ENCODE results near the gene FUT6.

FUT6 gene

DNA sequence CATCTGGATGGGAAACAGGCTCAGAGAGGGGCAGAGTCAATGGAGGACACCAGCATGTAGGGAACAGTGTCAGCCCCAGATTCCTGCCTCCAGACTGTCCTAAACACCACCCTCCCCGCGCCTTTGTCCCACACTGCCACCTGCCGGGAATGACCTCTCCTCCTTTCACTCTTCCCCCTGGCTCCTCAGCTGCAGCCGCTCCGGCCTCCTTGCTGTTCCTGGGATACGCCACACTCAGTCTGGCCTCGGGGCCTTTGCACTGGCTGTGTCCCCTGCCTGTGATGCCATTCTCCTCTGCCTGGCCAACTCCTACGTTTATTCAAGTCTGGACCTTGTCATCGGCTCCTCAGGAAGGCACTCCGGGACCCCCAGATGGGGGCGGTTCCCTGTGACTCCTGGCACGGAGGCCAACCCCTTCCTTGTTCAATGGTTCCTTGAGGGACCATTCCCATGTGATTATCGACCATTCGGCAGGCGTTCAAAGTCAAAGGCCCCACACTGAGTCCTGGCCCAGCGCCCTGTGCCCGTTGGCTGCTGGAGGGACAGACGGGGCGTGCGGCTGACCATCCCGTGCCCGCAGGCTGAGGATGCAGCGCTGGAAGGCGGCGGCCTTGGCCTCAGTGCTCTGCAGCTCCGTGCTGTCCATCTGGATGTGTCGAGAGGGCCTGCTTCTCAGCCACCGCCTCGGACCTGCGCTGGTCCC, 15.8 kb downstream of the FUT6 start:
- no peak for DNase-seq (ENCODE audit: low spot score)
- TF ChIP-seq, protein P1, sequence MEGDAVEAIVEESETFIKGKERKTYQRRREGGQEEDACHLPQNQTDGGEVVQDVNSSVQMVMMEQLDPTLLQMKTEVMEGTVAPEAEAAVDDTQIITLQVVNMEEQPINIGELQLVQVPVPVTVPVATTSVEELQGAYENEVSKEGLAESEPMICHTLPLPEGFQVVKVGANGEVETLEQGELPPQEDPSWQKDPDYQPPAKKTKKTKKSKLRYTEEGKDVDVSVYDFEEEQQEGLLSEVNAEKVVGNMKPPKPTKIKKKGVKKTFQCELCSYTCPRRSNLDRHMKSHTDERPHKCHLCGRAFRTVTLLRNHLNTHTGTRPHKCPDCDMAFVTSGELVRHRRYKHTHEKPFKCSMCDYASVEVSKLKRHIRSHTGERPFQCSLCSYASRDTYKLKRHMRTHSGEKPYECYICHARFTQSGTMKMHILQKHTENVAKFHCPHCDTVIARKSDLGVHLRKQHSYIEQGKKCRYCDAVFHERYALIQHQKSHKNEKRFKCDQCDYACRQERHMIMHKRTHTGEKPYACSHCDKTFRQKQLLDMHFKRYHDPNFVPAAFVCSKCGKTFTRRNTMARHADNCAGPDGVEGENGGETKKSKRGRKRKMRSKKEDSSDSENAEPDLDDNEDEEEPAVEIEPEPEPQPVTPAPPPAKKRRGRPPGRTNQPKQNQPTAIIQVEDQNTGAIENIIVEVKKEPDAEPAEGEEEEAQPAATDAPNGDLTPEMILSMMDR (IDR thresholded peaks at IDR 0.05; ENCODE audit: extremely low read depth, insufficient read depth, missing control alignments): no peak
- in situ Hi-C loops (cut with MboI; ENCODE audit: low pct_unique_long_range_greater_than_20kb, low sequenced_read_pairs, unreplicated experiment): loop anchor here (25.0 kb wide), 1 partner anchor 189 kb away; no protein-coding TSS in a partner anchor

DNA sequence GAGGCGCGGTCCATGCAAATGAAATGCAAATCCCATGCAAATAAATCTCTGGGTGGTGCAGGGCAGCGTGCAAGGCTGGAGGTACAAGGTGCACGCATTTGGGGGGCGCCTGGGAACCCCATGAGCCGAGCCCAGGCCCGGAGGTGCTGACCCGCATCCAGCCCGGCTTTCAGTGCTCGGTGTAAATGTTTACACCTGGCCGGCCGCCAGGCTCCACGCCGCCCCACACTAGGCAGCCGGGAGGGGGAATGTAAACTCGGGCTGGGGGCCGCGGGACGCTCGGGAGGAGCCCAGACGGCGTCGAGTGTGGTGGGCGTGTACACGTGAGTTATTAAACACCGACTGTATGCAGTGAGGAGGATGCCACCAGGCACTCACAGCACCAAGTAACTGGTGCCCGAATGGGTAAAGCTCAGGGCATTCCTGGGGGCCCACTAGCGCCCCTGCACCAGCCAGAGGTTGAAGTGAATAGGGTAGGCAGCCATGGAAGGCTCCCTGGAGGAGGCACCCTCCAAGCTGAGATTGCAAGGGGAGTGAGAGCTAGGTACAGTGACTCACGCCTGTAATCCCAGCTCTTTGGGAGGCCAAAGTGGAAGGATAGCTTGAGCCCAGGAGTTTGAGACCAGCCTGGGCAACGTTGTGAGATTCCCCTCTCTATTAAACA, 17.2 kb downstream of the FUT6 start:
- DNase-seq (ENCODE audit: low spot score): no peak
- in situ Hi-C loops (cut with MboI; ENCODE audit: low pct_unique_long_range_greater_than_20kb, low sequenced_read_pairs, unreplicated experiment): loop anchor here (25.0 kb wide), 1 partner anchor 190 kb away; no protein-coding TSS in a partner anchor
- TF ChIP-seq, protein P1 (IDR thresholded peaks at IDR 0.05; ENCODE audit: extremely low read depth, insufficient read depth, missing control alignments): no peak

DNA sequence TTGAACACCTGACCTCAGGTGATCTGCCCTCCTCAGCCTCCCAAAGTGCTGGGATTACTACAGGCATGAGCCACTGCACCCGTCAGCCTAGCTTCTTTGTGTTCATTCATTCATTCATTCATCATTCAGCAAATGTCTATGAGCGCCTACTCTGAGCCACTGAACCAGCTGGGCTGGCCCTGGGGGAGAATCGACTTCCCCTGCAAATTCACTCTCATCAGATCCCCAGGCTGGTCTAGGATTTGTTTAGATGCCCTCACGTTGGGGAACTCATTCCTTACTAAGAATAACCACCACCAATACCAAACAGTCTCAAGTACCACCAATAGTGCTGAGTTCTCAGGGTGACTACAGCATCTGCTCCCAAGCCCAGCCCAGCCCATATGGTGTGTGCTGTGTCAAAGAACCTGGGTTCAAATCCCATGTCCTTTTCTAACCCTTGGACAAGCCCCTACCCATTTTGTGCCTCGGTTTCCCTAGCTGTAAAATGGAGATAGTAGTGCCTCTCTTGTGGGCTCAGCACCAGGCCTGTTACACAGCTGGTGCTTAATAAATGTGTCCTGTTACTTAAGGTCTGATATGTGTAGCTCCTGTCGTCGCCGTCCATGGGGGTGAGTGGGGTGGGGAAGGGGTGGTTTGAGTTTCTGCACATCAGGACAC, 17.9 kb downstream of the FUT6 start:
- no peak for DNase-seq (ENCODE audit: low spot score)
- in situ Hi-C loops (cut with MboI; ENCODE audit: low pct_unique_long_range_greater_than_20kb, low sequenced_read_pairs, unreplicated experiment): loop anchor here (25.0 kb wide), 1 partner anchor 191 kb away; no protein-coding TSS in a partner anchor
- TF ChIP-seq, protein P1 (IDR thresholded peaks at IDR 0.05; ENCODE audit: extremely low read depth, insufficient read depth, missing control alignments): no peak

DNA sequence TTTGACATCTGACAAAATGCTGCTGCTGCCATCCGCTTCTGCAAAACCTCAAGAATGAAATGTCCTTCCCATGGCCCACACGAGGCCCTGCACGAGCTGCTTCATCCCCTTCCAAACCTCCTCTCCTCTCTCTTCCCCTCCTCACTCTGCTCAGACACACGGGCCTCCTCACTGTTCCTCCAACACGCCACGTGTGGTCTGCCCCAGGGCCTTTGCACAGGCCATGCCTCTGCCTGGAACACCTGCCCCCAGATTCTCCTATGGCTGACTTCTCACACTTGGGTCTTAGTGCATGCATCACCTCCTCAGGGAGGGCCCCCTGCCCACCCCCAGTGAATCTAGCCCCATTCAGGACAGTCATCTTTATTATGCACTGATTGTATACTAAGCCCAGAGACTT, 18.7 kb downstream of the FUT6 start:
- in situ Hi-C loops (cut with MboI; ENCODE audit: low pct_unique_long_range_greater_than_20kb, low sequenced_read_pairs, unreplicated experiment): loop anchor here (25.0 kb wide), 1 partner anchor 192 kb away; no protein-coding TSS in a partner anchor
- TF ChIP-seq, protein P1 (IDR thresholded peaks at IDR 0.05; ENCODE audit: extremely low read depth, insufficient read depth, missing control alignments): no peak

DNA sequence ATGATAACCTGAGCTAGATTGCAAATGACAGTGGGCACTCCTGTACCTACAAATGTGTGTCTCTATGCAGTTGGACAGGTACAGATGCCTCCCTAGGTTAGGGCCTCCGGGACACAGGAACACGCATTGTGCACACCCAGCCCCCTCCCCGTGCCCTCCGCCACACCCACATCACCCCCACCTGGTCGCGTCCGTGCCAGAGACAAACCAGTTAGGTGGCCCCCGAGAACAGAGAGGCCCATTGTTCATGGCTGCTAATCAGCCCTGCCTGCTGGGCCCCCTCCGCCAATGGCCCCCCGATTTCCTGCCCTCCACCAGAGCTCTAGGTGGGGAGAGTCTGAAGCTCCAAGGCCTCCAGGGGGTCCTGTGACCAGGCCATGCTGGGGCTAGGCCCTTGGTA, 20.9 kb downstream of the FUT6 start:
- DNase-seq (ENCODE audit: low spot score): no peak
- in situ Hi-C loops (cut with MboI; ENCODE audit: low pct_unique_long_range_greater_than_20kb, low sequenced_read_pairs, unreplicated experiment): loop anchor here (25.0 kb wide), 1 partner anchor 194 kb away; no protein-coding TSS in a partner anchor
- TF ChIP-seq, protein P1 (IDR thresholded peaks at IDR 0.05; ENCODE audit: extremely low read depth, insufficient read depth, missing control alignments): no peak

More for the DNA sequence above, 18.7 kb downstream of the FUT6 start:
- DNase-seq (ENCODE audit: low spot score): no peak

DNA sequence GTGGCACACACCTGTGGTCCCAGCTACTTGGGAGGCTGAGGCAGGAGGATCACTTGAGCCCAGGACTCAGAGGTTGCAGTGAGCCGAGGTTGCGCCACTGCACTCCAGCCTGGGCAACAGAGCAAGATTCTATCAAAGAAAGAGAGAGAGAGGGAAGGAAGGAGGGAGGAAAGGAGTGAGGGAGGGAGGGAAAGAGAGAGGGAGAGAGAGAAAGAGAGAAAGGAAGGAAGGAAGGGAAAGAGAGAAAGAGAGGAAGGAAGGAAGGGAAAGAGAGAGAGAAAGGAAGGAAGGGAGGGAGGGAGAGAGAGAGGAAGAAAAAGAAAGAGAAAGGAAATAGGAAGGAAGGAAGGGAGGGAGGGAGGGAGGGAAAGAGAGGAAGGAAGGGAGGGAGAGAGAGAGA, 22.3 kb downstream of the FUT6 start:
- in situ Hi-C loops (cut with MboI; ENCODE audit: low pct_unique_long_range_greater_than_20kb, low sequenced_read_pairs, unreplicated experiment): loop anchor here (25.0 kb wide), 1 partner anchor 195 kb away; no protein-coding TSS in a partner anchor
- DNase-seq (ENCODE audit: low spot score): no peak
- TF ChIP-seq, protein P1 (IDR thresholded peaks at IDR 0.05; ENCODE audit: extremely low read depth, insufficient read depth, missing control alignments): no peak
